DND-41 (cell line): ENCODE measurements around the gene GFOD1.

Experiments used
- ATAC-seq: fragments of 200-7000 bp; cut with Tn5 transposase; 3 replicates; pipeline ENCODE4 v1.9.1; 2021; ENCODE audit warnings: low read depth; ENCODE audit not compliant: insufficient read depth
- DNase-seq: peaks from one replicate; pipeline ENCODE4 v3.0.0-alpha.2; 2020
- H2AFZ ChIP-seq: 2 replicates; pipeline ENCODE4 v1.6.0; 2012; ENCODE audit warnings: low read depth, low read length
- H3K27ac ChIP-seq: 2 replicates; pipeline ENCODE4 v1.5.1; 2012; ENCODE audit warnings: low read length, inconsistent platforms
- H3K27me3 ChIP-seq: fragments of 200-600 bp; sonication (generic); 2 replicates; pipeline ENCODE4 v1.6.0; 2012; ENCODE audit warnings: low read length, mild to moderate bottlenecking, inconsistent platforms; ENCODE audit not compliant: insufficient read depth, poor library complexity
- H3K36me3 ChIP-seq: 2 replicates; pipeline ENCODE4 v1.5.1; 2012; ENCODE audit warnings: low read length, inconsistent platforms; ENCODE audit not compliant: insufficient read depth
- H3K4me1 ChIP-seq: 2 replicates; pipeline ENCODE4 v1.5.1; 2012; ENCODE audit warnings: mild to moderate bottlenecking, low read length; ENCODE audit not compliant: insufficient read depth
- H3K4me2 ChIP-seq: 2 replicates; pipeline ENCODE4 v1.6.0; 2012; ENCODE audit warnings: mild to moderate bottlenecking, moderate library complexity, low read length, inconsistent platforms; ENCODE audit not compliant: insufficient read depth
- H3K4me3 ChIP-seq, 2 experiments: fragments of 200-600 bp in 1 of 2; shearing (Covaris generic) in 1 of 2; 2 replicates each; pipeline ENCODE4 v1.5.1; 2012 to 2016; ENCODE audit warnings: inconsistent platforms in 2 of 2, low read length in 2 of 2, mild to moderate bottlenecking in 2 of 2, low read depth in 1 of 2, moderate library complexity in 1 of 2
- H3K79me2 ChIP-seq: 2 replicates; pipeline ENCODE4 v1.6.0; 2012; ENCODE audit warnings: low read length, inconsistent platforms; ENCODE audit not compliant: insufficient read depth
- H3K9ac ChIP-seq: 2 replicates; pipeline ENCODE4 v1.6.0; 2012; ENCODE audit warnings: low read depth, mild to moderate bottlenecking, inconsistent platforms, low read length, moderate library complexity
- H3K9me3 ChIP-seq: 2 replicates; pipeline ENCODE4 v1.5.1; 2012; ENCODE audit warnings: low read length, moderate library complexity, mild to moderate bottlenecking, inconsistent platforms; ENCODE audit not compliant: insufficient read depth, severe bottlenecking
- H4K20me1 ChIP-seq: 2 replicates; pipeline ENCODE4 v1.6.0; 2012; ENCODE audit warnings: low read length; ENCODE audit not compliant: insufficient read depth
- CTCF ChIP-seq: IDR thresholded peaks from 2 replicates; pipeline ENCODE4 v1.5.1; 2012; ENCODE audit warnings: borderline replicate concordance, low read length, moderate library complexity, mild to moderate bottlenecking; ENCODE audit not compliant: poor library complexity, severe bottlenecking; ENCODE audit errors: extremely low read depth
- EZH2 ChIP-seq: IDR thresholded peaks from 3 replicates; pipeline ENCODE4 v1.6.1; 2012; ENCODE audit warnings: borderline replicate concordance, low read depth, mild to moderate bottlenecking, moderate library complexity, low read length, inconsistent platforms; ENCODE audit not compliant: severe bottlenecking

The GFOD1 gene

GRCh38 chr6:13517116-13517515 lies 29.7 kb upstream of the GFOD1 start:
- Histone ChIP-seq H3K36me3 (no peaks in the 10 kb centered on the region), H3K4me1 (no peaks in the 10 kb centered on the region), H3K79me2 (no peaks in the 10 kb centered on the region), H3K4me3 (no peak overlapping the region), H3K9me3 (no peaks in the 10 kb centered on the region), H4K20me1 (no peaks in the 10 kb centered on the region), H3K27ac (no peak overlapping the region), H3K27me3 (peaks cover 8% of the 10 kb centered on the region), H3K9ac (no peak overlapping the region), H3K4me2 (no peak overlapping the region), H2AFZ (no peak overlapping the region)
- DNase-seq: no peak
- no peak for ATAC-seq
- TF ChIP-seq EZH2: no peak
- TF ChIP-seq CTCF: no peak

GRCh38 chr6:13515912-13516311 lies 28.5 kb upstream of the GFOD1 start:
- H3K9me3 ChIP-seq: no peaks in the 10 kb centered on the region
- H3K27me3 ChIP-seq: peaks cover 8% of the 10 kb centered on the region
- no peak for ATAC-seq
- no peak overlapping the region for H3K4me2 ChIP-seq
- no peak overlapping the region for H3K9ac ChIP-seq
- no peak overlapping the region for H2AFZ ChIP-seq
- TF ChIP-seq EZH2: no peak
- no peak for TF ChIP-seq CTCF
- no peak for DNase-seq
- no peaks in the 10 kb centered on the region for H3K36me3 ChIP-seq
- H3K4me1 ChIP-seq: no peaks in the 10 kb centered on the region
- no peaks in the 10 kb centered on the region for H4K20me1 ChIP-seq
- H3K4me3 ChIP-seq: no peak overlapping the region
- no peaks in the 10 kb centered on the region for H3K79me2 ChIP-seq
- H3K27ac ChIP-seq: no peak overlapping the region

GRCh38 chr6:13513626-13514502 lies 26.5 kb upstream of the GFOD1 start:
- Histone ChIP-seq H3K27me3 (peaks cover 5% of the 10 kb centered on the region), H3K4me1 (no peaks in the 10 kb centered on the region), H4K20me1 (no peaks in the 10 kb centered on the region), H3K4me3 (no peak overlapping the region), H3K9me3 (no peaks in the 10 kb centered on the region), H3K4me2 (no peak overlapping the region), H3K36me3 (no peaks in the 10 kb centered on the region), H3K79me2 (no peaks in the 10 kb centered on the region), H3K9ac (no peak overlapping the region), H3K27ac (no peak overlapping the region), H2AFZ (no peak overlapping the region)
- TF ChIP-seq EZH2 (no peak), CTCF (no peak)
- DNase-seq (no peak), ATAC-seq (no peak)
